DND-41 (cell line): ENCODE data around the gene FBXO28.

Experiments
- CTCF ChIP-seq: IDR thresholded peaks from 2 replicates; pipeline ENCODE4 v1.5.1; 2012; ENCODE audit warnings: borderline replicate concordance, low read length, moderate library complexity, mild to moderate bottlenecking; ENCODE audit not compliant: poor library complexity, severe bottlenecking; ENCODE audit errors: extremely low read depth
- EZH2 ChIP-seq: IDR thresholded peaks from 3 replicates; pipeline ENCODE4 v1.6.1; 2012; ENCODE audit warnings: borderline replicate concordance, low read depth, mild to moderate bottlenecking, moderate library complexity, low read length, inconsistent platforms; ENCODE audit not compliant: severe bottlenecking

- TF ChIP-seq CTCF (no peak), EZH2 (no peak)
Observed at GRCh38 chr1:224182057-224182865, 68.3 kb downstream of the FBXO28 start.
